ENCODE data around the gene FLCN. TPM values are rescaled to one million over a fixed set of nuclear protein-coding genes. Genes with fewer than 3 reads are reported as not detected.

The FLCN gene
- polyA plus RNA-seq, 1 donor (not counting 4 experiments of a cell fraction or from before 2014, with no cell fraction given), result 12.5 TPM

DNA sequence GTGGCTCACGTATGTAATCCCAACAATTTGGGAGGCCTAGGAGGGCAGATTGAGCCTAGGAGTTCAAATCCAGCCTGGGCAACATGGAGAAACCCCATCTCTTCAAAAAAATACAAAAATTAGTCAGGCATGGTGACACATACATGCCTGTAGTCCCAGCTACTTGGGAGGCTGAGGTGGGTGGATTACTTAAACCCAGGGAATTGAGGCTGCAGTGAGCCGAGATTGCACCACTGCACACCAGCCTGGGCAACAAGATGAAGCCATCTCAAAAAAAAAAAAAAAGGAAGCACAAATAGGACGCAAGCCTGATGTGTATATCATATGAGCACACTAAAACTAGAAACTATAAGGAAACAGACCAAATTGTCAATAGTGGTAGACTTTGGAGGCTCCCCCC, 17.1 kb upstream of the FLCN start:
- dilution Hi-C loops (cut with MboI; ENCODE audit: extremely low pct_ligation_motif_present, low sequenced_read_pairs), result no loop called here
- H3K27me3 ChIP-seq (ENCODE audit: control insufficient read depth, extremely low read depth, insufficient read depth, low read length), result no peaks in the 10 kb centered on the region
- no peaks in the 10 kb centered on the region for H3K9me1 ChIP-seq (ENCODE audit: control insufficient read depth, extremely low read depth, insufficient read depth, low read length)
- DNase-seq (ENCODE audit: low read depth, low spot score), result no peak
- no peak for TF ChIP-seq EZH2 (IDR thresholded peaks at IDR 0.05; ENCODE audit: low read length)
- TF ChIP-seq, protein P1, sequence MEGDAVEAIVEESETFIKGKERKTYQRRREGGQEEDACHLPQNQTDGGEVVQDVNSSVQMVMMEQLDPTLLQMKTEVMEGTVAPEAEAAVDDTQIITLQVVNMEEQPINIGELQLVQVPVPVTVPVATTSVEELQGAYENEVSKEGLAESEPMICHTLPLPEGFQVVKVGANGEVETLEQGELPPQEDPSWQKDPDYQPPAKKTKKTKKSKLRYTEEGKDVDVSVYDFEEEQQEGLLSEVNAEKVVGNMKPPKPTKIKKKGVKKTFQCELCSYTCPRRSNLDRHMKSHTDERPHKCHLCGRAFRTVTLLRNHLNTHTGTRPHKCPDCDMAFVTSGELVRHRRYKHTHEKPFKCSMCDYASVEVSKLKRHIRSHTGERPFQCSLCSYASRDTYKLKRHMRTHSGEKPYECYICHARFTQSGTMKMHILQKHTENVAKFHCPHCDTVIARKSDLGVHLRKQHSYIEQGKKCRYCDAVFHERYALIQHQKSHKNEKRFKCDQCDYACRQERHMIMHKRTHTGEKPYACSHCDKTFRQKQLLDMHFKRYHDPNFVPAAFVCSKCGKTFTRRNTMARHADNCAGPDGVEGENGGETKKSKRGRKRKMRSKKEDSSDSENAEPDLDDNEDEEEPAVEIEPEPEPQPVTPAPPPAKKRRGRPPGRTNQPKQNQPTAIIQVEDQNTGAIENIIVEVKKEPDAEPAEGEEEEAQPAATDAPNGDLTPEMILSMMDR (optimal IDR thresholded peaks at IDR 0.05 in 1 of 3, IDR thresholded peaks at IDR 0.05 in 1 of 3, conservative IDR thresholded peaks at IDR 0.05 in 1 of 3; ENCODE audit: extremely low read depth in 1 of 3, insufficient read depth in 2 of 3, low read length in 3 of 3), result no peak
- no peak overlapping the region for H2AFZ ChIP-seq (ENCODE audit: control insufficient read depth, low read length)
- H3K9me3 ChIP-seq (ENCODE audit: control insufficient read depth, low read depth, low read length), result no peaks in the 10 kb centered on the region
- H3K4me1 ChIP-seq (ENCODE audit: control insufficient read depth, extremely low read depth, insufficient read depth, low read length), result no peaks in the 10 kb centered on the region
- no peak overlapping the region for H3K4me2 ChIP-seq (ENCODE audit: control insufficient read depth, extremely low read depth, insufficient read depth, low read depth, low read length)
- no peak overlapping the region for H3K27ac ChIP-seq (ENCODE audit: control insufficient read depth, insufficient read depth, low read length)
- FAIRE-seq, result no peak
- no peak overlapping the region for H3K9ac ChIP-seq (ENCODE audit: control insufficient read depth, extremely low read depth, insufficient read depth, low read length)
- H4K20me1 ChIP-seq (ENCODE audit: control insufficient read depth, extremely low read depth, insufficient read depth, low read length), result no peaks in the 10 kb centered on the region
- H3K36me3 ChIP-seq (ENCODE audit: control insufficient read depth in 2 of 2, extremely low read depth in 1 of 2, insufficient read depth in 2 of 2, low read length in 2 of 2), result peaks cover 20 to 22% of the 10 kb centered on the region in 2 experiments
- H3K79me2 ChIP-seq (ENCODE audit: control insufficient read depth, insufficient read depth, low read length), result no peaks in the 10 kb centered on the region
- no peak overlapping the region for H3K4me3 ChIP-seq (ENCODE audit: control insufficient read depth in 2 of 3, extremely low read depth in 1 of 3, insufficient read depth in 2 of 3, low read depth in 1 of 3, low read length in 3 of 3)

DNA sequence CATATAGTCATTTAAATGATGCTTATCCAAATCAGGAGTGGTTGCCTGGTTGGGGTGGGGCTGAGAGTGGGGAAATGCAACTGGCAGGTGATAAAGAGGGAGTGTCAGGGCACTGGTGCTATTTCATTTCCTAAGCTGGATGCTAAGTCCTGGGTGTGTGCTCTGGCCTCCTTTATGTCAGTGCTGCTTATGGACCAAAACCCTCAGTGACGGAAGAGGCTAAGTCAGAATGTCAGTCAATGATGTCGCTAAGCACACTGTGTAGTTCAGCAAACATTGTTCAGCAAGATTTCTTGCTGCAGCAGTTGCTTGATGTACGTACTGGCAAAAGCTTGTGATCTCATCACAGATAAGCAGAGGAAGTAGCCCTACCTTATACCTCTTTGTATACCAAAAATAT, 16.4 kb upstream of the FLCN start:
- Histone ChIP-seq H3K9me1 (ENCODE audit: control insufficient read depth, extremely low read depth, insufficient read depth, low read length) (no peaks in the 10 kb centered on the region), H2AFZ (ENCODE audit: control insufficient read depth, low read length) (no peak overlapping the region), H3K27ac (ENCODE audit: control insufficient read depth, insufficient read depth, low read length) (no peak overlapping the region), H3K4me2 (ENCODE audit: control insufficient read depth, extremely low read depth, insufficient read depth, low read depth, low read length) (no peak overlapping the region), H4K20me1 (ENCODE audit: control insufficient read depth, extremely low read depth, insufficient read depth, low read length) (no peaks in the 10 kb centered on the region), H3K9ac (ENCODE audit: control insufficient read depth, extremely low read depth, insufficient read depth, low read length) (no peak overlapping the region), H3K36me3 (ENCODE audit: control insufficient read depth in 2 of 2, extremely low read depth in 1 of 2, insufficient read depth in 2 of 2, low read length in 2 of 2) (peaks cover 21 to 26% of the 10 kb centered on the region in 2 experiments), H3K9me3 (ENCODE audit: control insufficient read depth, low read depth, low read length) (no peaks in the 10 kb centered on the region), H3K4me1 (ENCODE audit: control insufficient read depth, extremely low read depth, insufficient read depth, low read length) (no peaks in the 10 kb centered on the region), H3K27me3 (ENCODE audit: control insufficient read depth, extremely low read depth, insufficient read depth, low read length) (no peaks in the 10 kb centered on the region), H3K4me3 (ENCODE audit: control insufficient read depth in 2 of 3, extremely low read depth in 1 of 3, insufficient read depth in 2 of 3, low read depth in 1 of 3, low read length in 3 of 3) (no peak overlapping the region), H3K79me2 (ENCODE audit: control insufficient read depth, insufficient read depth, low read length) (no peaks in the 10 kb centered on the region)
- DNase-seq (ENCODE audit: low read depth, low spot score) (no peak), FAIRE-seq (no peak)
- TF ChIP-seq, protein P1 (optimal IDR thresholded peaks at IDR 0.05 in 1 of 3, IDR thresholded peaks at IDR 0.05 in 1 of 3, conservative IDR thresholded peaks at IDR 0.05 in 1 of 3; ENCODE audit: extremely low read depth in 1 of 3, insufficient read depth in 2 of 3, low read length in 3 of 3), result no peak
- TF ChIP-seq EZH2 (IDR thresholded peaks at IDR 0.05; ENCODE audit: low read length), result no peak
- dilution Hi-C loops (cut with MboI; ENCODE audit: extremely low pct_ligation_motif_present, low sequenced_read_pairs), result no loop called here

All from keratinocyte (primary cell).